Breast epithelium (tissue), 4 donors: ENCODE measurements around the gene HOOK1. TPM values are rescaled to one million over a fixed set of nuclear protein-coding genes. Genes with fewer than 3 reads are reported as not detected.

Experiments used
- DNase-seq, 2 donors: peaks; one replicate each; pipeline ENCODE4 v3.0.0-alpha.2; 2019; ENCODE audit warnings: low spot score in 2 of 2
- H3K27ac ChIP-seq, 2 donors: fragments of 200-600 bp; sonication (generic) in 1 of 2; one replicate each; pipeline ENCODE4 v1.5.1; 2016 to 2019; ENCODE audit warnings: mild to moderate bottlenecking in 1 of 2
- H3K27me3 ChIP-seq, 2 donors: fragments of 200-600 bp; sonication (generic) in 1 of 2; one replicate each; pipeline versions ENCODE4 v1.5.1 to v1.6.0; 2017 to 2019; ENCODE audit warnings: control low read depth in 1 of 2, mild to moderate bottlenecking in 1 of 2
- H3K36me3 ChIP-seq: fragments of 200-600 bp; one replicate; pipeline ENCODE4 v1.5.1; 2019
- H3K4me1 ChIP-seq, 2 donors: fragments of 200-600 bp; sonication (generic); one replicate each; pipeline ENCODE4 v1.5.1; 2016 to 2019; ENCODE audit warnings: control low read depth in 1 of 2
- H3K4me3 ChIP-seq, 3 donors: fragments of 200-600 bp; sonication (generic); 1 replicate in 2 of 3; 2 replicates in 1 of 3; pipeline ENCODE4 v1.5.1; 2016 to 2019; ENCODE audit warnings: mild to moderate bottlenecking in 3 of 3, moderate library complexity in 2 of 3
- H3K9me3 ChIP-seq, 2 donors: fragments of 200-600 bp; sonication (generic) in 1 of 2; one replicate each; pipeline ENCODE4 v1.5.1; 2016 to 2019; ENCODE audit warnings: control low read depth in 1 of 2
- CTCF ChIP-seq, 3 donors: fragments of 450-650 bp; IDR thresholded peaks; one replicate each; pipeline ENCODE4 v1.5.1; 2016 to 2017; ENCODE audit warnings: antibody characterized with exemption in 3 of 3, mild to moderate bottlenecking in 3 of 3, moderate library complexity in 3 of 3
- POLR2A ChIP-seq: fragments of 450-650 bp; IDR thresholded peaks from one replicate; pipeline ENCODE4 v1.6.1; 2016; ENCODE audit warnings: antibody characterized with exemption, mild to moderate bottlenecking, moderate library complexity
- POLR2AphosphoS5 ChIP-seq, 3 donors: sonication (generic); formaldehyde crosslinking; IDR thresholded peaks; one replicate each; pipeline ENCODE4 v1.6.1; 2017; ENCODE audit warnings: antibody characterized with exemption in 3 of 3
- intact Hi-C: fragments of 100-400 bp; cut with DNase I; formaldehyde crosslinking; loops from one replicate; pipeline ENCODE4 v1.15.1; 2023; ENCODE audit warnings: low total_unique reads
- total RNA-seq, 3 donors: library from RNA; depleted of rRNA; stranded (reverse); fragments of >200 nt; gene quantifications; one replicate each; pipeline ENCODE4 v1.1.0, GENCODE V29; 2016

HOOK1 gene
- total RNA-seq, 3 donors from 2014 or later, result 0.16 to 33.7 (median 12.5) TPM

- intact Hi-C loops, result no loop called here
- H3K36me3 ChIP-seq, result no peaks in the 10 kb centered on the region
- no peaks in the 10 kb centered on the region for H3K27me3 ChIP-seq
- no peaks in the 10 kb centered on the region for H3K9me3 ChIP-seq
- H3K27ac ChIP-seq, result no peak overlapping the region
- no peak for TF ChIP-seq POLR2A
- no peak for TF ChIP-seq POLR2AphosphoS5 (IDR thresholded peaks at IDR 0.05)
- TF ChIP-seq CTCF (IDR thresholded peaks at IDR 0.05), result no peak
- no peaks in the 10 kb centered on the region for H3K4me1 ChIP-seq
- no peak overlapping the region for H3K4me3 ChIP-seq
- DNase-seq, result no peak
Observed at GRCh38 chr1:59768792-59769735, 45.7 kb upstream of the HOOK1 start.

GRCh38 chr1:59769736-59770095 lies 45.0 kb upstream of the HOOK1 start:
- no peaks in the 10 kb centered on the region for H3K9me3 ChIP-seq
- no peaks in the 10 kb centered on the region for H3K4me1 ChIP-seq
- no peaks in the 10 kb centered on the region for H3K27me3 ChIP-seq
- H3K27ac ChIP-seq, result no peak overlapping the region
- no peak for DNase-seq
- no peaks in the 10 kb centered on the region for H3K36me3 ChIP-seq
- TF ChIP-seq POLR2AphosphoS5 (IDR thresholded peaks at IDR 0.05) (no peak), POLR2A (no peak), CTCF (IDR thresholded peaks at IDR 0.05) (no peak)
- no peak overlapping the region for H3K4me3 ChIP-seq
- intact Hi-C loops, result no loop called here

GRCh38 chr1:59771361-59771760 lies 43.4 kb upstream of the HOOK1 start:
- H3K4me1 ChIP-seq, result no peaks in the 10 kb centered on the region
- DNase-seq, result no peak
- H3K4me3 ChIP-seq, result no peak overlapping the region
- TF ChIP-seq POLR2A (no peak), CTCF (IDR thresholded peaks at IDR 0.05) (no peak), POLR2AphosphoS5 (IDR thresholded peaks at IDR 0.05) (no peak)
- H3K27me3 ChIP-seq, result no peaks in the 10 kb centered on the region
- no peaks in the 10 kb centered on the region for H3K36me3 ChIP-seq
- no peak overlapping the region for H3K27ac ChIP-seq
- no peaks in the 10 kb centered on the region for H3K9me3 ChIP-seq
- intact Hi-C loops, result no loop called here

- no peaks in the 10 kb centered on the region for H3K27me3 ChIP-seq
- DNase-seq, result no peak
- H3K4me1 ChIP-seq, result no peaks in the 10 kb centered on the region
- no peak overlapping the region for H3K4me3 ChIP-seq
- H3K36me3 ChIP-seq, result no peaks in the 10 kb centered on the region
- TF ChIP-seq POLR2A (no peak), POLR2AphosphoS5 (IDR thresholded peaks at IDR 0.05) (no peak), CTCF (IDR thresholded peaks at IDR 0.05) (no peak)
- no peaks in the 10 kb centered on the region for H3K9me3 ChIP-seq
- no peak overlapping the region for H3K27ac ChIP-seq
- intact Hi-C loops, result no loop called here
Observed at GRCh38 chr1:59775480-59775879, 39.3 kb upstream of the HOOK1 start.
